ENCODE measurements around the gene ZBTB21. TPM values are rescaled to one million over a fixed set of nuclear protein-coding genes. Genes with fewer than 3 reads are reported as not detected.

Gene ZBTB21
- polyA plus RNA-seq, 1 of the 3 experiments (the other 2 are of a cell fraction): 2.9 TPM

DNA sequence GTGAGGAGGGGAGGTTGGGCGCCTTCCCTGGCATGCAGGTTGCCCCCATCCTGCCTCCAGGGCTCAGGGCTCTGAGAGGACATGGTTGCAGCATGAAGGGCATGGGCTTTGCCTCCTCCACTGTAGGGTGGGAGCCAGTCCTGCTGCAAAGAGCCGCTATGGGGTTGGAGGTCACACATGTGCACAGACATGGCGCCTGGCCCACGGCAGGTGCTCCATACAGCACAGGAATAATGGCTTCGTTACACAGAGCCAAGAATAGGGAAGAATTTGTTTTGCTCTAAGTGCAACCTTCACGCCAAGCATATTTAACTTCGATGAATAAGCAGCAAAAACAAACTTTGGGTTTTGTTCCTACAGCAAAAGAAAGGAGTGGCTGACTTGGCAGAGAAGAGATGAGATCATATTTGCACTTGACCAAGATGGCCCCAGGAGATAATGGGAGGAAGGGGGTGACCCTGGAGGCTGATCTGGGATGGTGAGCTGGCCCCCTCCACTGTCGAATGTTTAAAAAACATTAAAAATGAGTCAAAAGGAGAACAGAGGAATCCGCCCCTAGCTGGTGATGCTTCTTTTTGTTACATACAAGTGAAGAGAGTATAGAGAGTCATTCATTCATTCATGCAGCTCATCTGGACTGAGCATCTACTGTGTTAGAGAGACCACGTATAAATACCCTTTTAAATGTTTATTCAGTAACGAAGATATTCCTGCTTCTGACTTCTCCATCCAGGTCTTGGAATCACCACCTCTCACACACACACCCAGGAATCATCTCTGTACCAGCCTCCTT is 43.9 kb downstream of the ZBTB21 start:
- no peak overlapping the region for H3K4me3 ChIP-seq (ENCODE audit: low read depth in 2 of 2, low read length in 1 of 2)
- no peaks in the 10 kb centered on the region for H3K79me2 ChIP-seq (ENCODE audit: insufficient read depth)
- H3K9me2 ChIP-seq: no peaks in the 10 kb centered on the region
- POLR2A ChIA-PET: no interaction called here
- no peaks in the 10 kb centered on the region for H3K9me3 ChIP-seq
- 78% methylated on average over 11 of the region's 11 CpGs for WGBS (ENCODE audit: low lambda C conversion rate)
- H3K27me3 ChIP-seq (ENCODE audit: insufficient read depth): peaks cover 6% of the 10 kb centered on the region; the same call in 1 of the 2 replicates
- H3K4me1 ChIP-seq (ENCODE audit: control insufficient read depth in 1 of 2, insufficient read depth in 2 of 2, low read depth in 1 of 2, low read length in 1 of 2): no peaks in the 10 kb centered on the region
- no peak for DNase-seq
- H3F3A ChIP-seq (replicated peaks; ENCODE audit: insufficient read depth): no peaks in the 10 kb centered on the region
- no peak overlapping the region for H3K27ac ChIP-seq (ENCODE audit: low read depth in 2 of 2, low read length in 1 of 2)
- no peak overlapping the region for H3K9ac ChIP-seq
- H2AFZ ChIP-seq (ENCODE audit: low read depth): no peak overlapping the region
- no peaks in the 10 kb centered on the region for H3K36me3 ChIP-seq (replicated peaks in 1 of 2; ENCODE audit: control insufficient read depth in 1 of 2, insufficient read depth in 2 of 2, low read length in 1 of 2)
- CTCF ChIA-PET: no interaction called here
- TF ChIP-seq NFIC (IDR thresholded peaks at IDR 0.05; ENCODE audit: borderline replicate concordance) (no peak), RXRA (IDR thresholded peaks at IDR 0.05; ENCODE audit: borderline replicate concordance, low read depth) (no peak), POLR2AphosphoS5 (IDR thresholded peaks at IDR 0.05; ENCODE audit: low read depth, low read length) (no peak), TEAD4 (IDR thresholded peaks at IDR 0.05; ENCODE audit: borderline replicate concordance, insufficient read depth) (no peak), TAF1 (IDR thresholded peaks at IDR 0.05; ENCODE audit: borderline replicate concordance, low read depth, low read length) (no peak), RCOR1 (IDR thresholded peaks at IDR 0.05; ENCODE audit: low read length) (no peak), NRF1 (IDR thresholded peaks at IDR 0.05; ENCODE audit: low read depth, low read length) (no peak), CHD2 (IDR thresholded peaks at IDR 0.05; ENCODE audit: low read length, partially characterized antibody) (no peak), GATA2 (CRISPR knock-in tag; IDR thresholded peaks at IDR 0.05) (no peak), ELF1 (IDR thresholded peaks at IDR 0.05) (no peak), GABPA (IDR thresholded peaks at IDR 0.05; ENCODE audit: low read depth) (no peak)
- TF ChIP-seq, protein P1, sequence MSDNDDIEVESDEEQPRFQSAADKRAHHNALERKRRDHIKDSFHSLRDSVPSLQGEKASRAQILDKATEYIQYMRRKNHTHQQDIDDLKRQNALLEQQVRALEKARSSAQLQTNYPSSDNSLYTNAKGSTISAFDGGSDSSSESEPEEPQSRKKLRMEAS (IDR thresholded peaks at IDR 0.05; ENCODE audit: low read depth): no peak
- TF ChIP-seq, protein P2, sequence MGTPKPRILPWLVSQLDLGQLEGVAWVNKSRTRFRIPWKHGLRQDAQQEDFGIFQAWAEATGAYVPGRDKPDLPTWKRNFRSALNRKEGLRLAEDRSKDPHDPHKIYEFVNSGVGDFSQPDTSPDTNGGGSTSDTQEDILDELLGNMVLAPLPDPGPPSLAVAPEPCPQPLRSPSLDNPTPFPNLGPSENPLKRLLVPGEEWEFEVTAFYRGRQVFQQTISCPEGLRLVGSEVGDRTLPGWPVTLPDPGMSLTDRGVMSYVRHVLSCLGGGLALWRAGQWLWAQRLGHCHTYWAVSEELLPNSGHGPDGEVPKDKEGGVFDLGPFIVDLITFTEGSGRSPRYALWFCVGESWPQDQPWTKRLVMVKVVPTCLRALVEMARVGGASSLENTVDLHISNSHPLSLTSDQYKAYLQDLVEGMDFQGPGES (IDR thresholded peaks at IDR 0.05; ENCODE audit: low read depth, low read length): no peak
- TF ChIP-seq, protein P3, sequence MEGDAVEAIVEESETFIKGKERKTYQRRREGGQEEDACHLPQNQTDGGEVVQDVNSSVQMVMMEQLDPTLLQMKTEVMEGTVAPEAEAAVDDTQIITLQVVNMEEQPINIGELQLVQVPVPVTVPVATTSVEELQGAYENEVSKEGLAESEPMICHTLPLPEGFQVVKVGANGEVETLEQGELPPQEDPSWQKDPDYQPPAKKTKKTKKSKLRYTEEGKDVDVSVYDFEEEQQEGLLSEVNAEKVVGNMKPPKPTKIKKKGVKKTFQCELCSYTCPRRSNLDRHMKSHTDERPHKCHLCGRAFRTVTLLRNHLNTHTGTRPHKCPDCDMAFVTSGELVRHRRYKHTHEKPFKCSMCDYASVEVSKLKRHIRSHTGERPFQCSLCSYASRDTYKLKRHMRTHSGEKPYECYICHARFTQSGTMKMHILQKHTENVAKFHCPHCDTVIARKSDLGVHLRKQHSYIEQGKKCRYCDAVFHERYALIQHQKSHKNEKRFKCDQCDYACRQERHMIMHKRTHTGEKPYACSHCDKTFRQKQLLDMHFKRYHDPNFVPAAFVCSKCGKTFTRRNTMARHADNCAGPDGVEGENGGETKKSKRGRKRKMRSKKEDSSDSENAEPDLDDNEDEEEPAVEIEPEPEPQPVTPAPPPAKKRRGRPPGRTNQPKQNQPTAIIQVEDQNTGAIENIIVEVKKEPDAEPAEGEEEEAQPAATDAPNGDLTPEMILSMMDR (IDR thresholded peaks at IDR 0.05): no peak
- no peaks in the 10 kb centered on the region for H4K20me1 ChIP-seq (ENCODE audit: insufficient read depth)
- no peak overlapping the region for H3K4me2 ChIP-seq

DNA sequence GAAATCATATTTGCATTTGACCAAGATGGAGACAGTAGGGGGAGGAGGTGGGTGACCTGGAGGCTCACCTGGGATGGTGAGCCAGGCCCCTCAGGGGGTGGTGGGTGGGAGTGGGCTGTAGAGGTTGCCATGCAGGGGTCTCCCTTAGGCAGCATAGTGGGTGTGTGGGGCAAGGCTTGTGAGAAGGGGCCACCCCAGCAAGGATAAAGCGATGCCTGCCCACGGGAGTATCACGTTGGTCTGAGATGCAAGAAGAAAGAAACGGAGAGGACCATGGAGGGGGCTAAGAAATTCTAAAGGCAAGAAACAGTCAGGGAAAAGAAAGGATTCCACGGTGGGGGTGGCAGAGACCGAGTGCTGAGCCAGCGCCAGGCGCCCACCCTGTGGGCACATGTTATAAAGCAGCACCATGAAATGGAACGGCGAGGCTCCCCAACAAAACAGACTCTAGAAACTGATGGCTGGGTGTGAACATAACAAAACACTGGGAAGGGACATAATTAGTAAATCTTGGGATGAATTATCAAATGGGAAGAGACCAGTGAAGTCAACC is 44.6 kb downstream of the ZBTB21 start:
- H3K4me2 ChIP-seq: no peak overlapping the region
- TF ChIP-seq, protein P4, sequence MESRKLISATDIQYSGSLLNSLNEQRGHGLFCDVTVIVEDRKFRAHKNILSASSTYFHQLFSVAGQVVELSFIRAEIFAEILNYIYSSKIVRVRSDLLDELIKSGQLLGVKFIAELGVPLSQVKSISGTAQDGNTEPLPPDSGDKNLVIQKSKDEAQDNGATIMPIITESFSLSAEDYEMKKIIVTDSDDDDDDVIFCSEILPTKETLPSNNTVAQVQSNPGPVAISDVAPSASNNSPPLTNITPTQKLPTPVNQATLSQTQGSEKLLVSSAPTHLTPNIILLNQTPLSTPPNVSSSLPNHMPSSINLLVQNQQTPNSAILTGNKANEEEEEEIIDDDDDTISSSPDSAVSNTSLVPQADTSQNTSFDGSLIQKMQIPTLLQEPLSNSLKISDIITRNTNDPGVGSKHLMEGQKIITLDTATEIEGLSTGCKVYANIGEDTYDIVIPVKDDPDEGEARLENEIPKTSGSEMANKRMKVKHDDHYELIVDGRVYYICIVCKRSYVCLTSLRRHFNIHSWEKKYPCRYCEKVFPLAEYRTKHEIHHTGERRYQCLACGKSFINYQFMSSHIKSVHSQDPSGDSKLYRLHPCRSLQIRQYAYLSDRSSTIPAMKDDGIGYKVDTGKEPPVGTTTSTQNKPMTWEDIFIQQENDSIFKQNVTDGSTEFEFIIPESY (IDR thresholded peaks at IDR 0.05; ENCODE audit: borderline replicate concordance, low read depth): no peak
- no peak for TF ChIP-seq FOXM1 (IDR thresholded peaks at IDR 0.05; ENCODE audit: low read depth)
- no peak for TF ChIP-seq ELF1 (IDR thresholded peaks at IDR 0.05)
- TF ChIP-seq JUND (IDR thresholded peaks at IDR 0.05): no peak
- no peak for TF ChIP-seq EP300 (IDR thresholded peaks at IDR 0.05; ENCODE audit: borderline replicate concordance in 1 of 2, low read depth in 1 of 2, low read length in 1 of 2)
- TF ChIP-seq TAF1 (IDR thresholded peaks at IDR 0.05; ENCODE audit: borderline replicate concordance, low read depth, low read length): no peak
- TF ChIP-seq FOXJ3 (CRISPR knock-in tag; IDR thresholded peaks at IDR 0.05): no peak
- no peak for TF ChIP-seq FOSL2 (IDR thresholded peaks at IDR 0.05; ENCODE audit: borderline replicate concordance, low read depth)
- TF ChIP-seq TCF12 (IDR thresholded peaks at IDR 0.05): no peak
- no peak for TF ChIP-seq GATA2 (CRISPR knock-in tag; IDR thresholded peaks at IDR 0.05)
- TF ChIP-seq RXRA (IDR thresholded peaks at IDR 0.05; ENCODE audit: borderline replicate concordance, low read depth): no peak
- TF ChIP-seq NRF1 (IDR thresholded peaks at IDR 0.05; ENCODE audit: low read depth, low read length): no peak
- TF ChIP-seq, protein P2 (IDR thresholded peaks at IDR 0.05; ENCODE audit: low read depth, low read length): no peak

More for the DNA sequence above, 44.6 kb downstream of the ZBTB21 start:
- Histone ChIP-seq H3K27ac (ENCODE audit: low read depth in 2 of 2, low read length in 1 of 2) (no peak overlapping the region), H3K79me2 (ENCODE audit: insufficient read depth) (no peaks in the 10 kb centered on the region), H3K27me3 (ENCODE audit: insufficient read depth) (peaks cover 6% of the 10 kb centered on the region; the same call in 1 of the 2 replicates), H3F3A (replicated peaks; ENCODE audit: insufficient read depth) (no peaks in the 10 kb centered on the region), H3K4me1 (ENCODE audit: control insufficient read depth in 1 of 2, insufficient read depth in 2 of 2, low read depth in 1 of 2, low read length in 1 of 2) (no peaks in the 10 kb centered on the region), H3K4me3 (ENCODE audit: low read depth in 2 of 2, low read length in 1 of 2) (no peak overlapping the region), H3K9me3 (no peaks in the 10 kb centered on the region), H3K36me3 (replicated peaks in 1 of 2; ENCODE audit: control insufficient read depth in 1 of 2, insufficient read depth in 2 of 2, low read length in 1 of 2) (no peaks in the 10 kb centered on the region), H3K9ac (no peak overlapping the region), H4K20me1 (ENCODE audit: insufficient read depth) (no peaks in the 10 kb centered on the region), H3K9me2 (no peaks in the 10 kb centered on the region), H2AFZ (ENCODE audit: low read depth) (no peak overlapping the region)
- no peak for DNase-seq
- ChIA-PET POLR2A (no interaction called here), CTCF (no interaction called here)
- 70% methylated on average over 10 of the region's 10 CpGs for WGBS (ENCODE audit: low lambda C conversion rate)
